Measurements from ENCODE around the gene P4HA2.

Gene P4HA2

GRCh38 chr5:132262882-132263547 lies 35.4 kb upstream of the P4HA2 start:
- TF ChIP-seq, protein P1, sequence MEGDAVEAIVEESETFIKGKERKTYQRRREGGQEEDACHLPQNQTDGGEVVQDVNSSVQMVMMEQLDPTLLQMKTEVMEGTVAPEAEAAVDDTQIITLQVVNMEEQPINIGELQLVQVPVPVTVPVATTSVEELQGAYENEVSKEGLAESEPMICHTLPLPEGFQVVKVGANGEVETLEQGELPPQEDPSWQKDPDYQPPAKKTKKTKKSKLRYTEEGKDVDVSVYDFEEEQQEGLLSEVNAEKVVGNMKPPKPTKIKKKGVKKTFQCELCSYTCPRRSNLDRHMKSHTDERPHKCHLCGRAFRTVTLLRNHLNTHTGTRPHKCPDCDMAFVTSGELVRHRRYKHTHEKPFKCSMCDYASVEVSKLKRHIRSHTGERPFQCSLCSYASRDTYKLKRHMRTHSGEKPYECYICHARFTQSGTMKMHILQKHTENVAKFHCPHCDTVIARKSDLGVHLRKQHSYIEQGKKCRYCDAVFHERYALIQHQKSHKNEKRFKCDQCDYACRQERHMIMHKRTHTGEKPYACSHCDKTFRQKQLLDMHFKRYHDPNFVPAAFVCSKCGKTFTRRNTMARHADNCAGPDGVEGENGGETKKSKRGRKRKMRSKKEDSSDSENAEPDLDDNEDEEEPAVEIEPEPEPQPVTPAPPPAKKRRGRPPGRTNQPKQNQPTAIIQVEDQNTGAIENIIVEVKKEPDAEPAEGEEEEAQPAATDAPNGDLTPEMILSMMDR (conservative IDR thresholded peaks at IDR 0.05), result no peak
- no peak overlapping the region for H3K27ac ChIP-seq

DNA sequence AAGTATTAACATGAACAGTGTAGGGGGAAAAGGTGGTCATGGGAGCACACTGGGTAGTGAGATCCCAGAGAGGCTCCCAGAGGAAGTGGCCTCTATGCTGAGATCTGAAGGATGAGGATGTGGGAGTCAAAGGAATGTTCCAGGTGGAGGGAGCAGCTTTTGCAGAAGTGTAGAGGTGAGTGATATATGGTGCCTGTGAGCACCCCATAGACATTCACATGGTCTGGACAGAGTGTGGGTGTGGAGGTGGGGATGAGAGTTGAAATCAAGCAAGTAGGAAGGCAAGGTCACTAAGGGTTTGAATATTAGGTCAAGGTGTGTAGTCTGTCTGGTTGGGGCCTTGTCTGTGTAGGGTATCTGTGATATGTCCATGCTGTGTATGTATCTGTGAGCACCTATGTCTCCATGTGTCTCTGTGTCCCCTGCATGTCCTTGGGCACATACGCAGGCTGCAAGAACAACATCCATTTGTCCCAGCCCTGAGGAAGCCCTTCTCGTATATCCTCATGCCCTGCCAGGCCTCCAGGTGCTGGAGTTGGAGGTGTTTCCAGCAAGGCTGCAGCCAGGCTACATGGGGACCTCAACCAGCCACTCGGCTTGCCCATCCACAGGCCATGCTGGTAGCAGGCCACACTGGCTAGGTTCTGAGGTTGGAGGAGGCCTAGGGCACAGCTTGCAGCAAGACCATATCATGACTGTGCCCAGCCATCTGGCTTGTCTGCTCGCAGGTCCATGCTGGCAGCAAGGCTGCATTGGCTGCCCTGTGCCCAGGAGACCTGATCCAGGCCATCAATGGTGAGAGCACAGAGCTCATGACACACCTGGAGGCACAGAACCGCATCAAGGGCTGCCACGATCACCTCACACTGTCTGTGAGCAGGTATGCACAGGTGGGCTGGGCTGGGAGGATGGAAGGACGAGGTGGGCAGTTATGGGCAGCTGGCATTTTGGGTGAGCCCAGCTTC lies 34.5 kb upstream of the P4HA2 start:
- TF ChIP-seq, protein P1 (conservative IDR thresholded peaks at IDR 0.05), result no peak
- no peak overlapping the region for H3K27ac ChIP-seq

DNA sequence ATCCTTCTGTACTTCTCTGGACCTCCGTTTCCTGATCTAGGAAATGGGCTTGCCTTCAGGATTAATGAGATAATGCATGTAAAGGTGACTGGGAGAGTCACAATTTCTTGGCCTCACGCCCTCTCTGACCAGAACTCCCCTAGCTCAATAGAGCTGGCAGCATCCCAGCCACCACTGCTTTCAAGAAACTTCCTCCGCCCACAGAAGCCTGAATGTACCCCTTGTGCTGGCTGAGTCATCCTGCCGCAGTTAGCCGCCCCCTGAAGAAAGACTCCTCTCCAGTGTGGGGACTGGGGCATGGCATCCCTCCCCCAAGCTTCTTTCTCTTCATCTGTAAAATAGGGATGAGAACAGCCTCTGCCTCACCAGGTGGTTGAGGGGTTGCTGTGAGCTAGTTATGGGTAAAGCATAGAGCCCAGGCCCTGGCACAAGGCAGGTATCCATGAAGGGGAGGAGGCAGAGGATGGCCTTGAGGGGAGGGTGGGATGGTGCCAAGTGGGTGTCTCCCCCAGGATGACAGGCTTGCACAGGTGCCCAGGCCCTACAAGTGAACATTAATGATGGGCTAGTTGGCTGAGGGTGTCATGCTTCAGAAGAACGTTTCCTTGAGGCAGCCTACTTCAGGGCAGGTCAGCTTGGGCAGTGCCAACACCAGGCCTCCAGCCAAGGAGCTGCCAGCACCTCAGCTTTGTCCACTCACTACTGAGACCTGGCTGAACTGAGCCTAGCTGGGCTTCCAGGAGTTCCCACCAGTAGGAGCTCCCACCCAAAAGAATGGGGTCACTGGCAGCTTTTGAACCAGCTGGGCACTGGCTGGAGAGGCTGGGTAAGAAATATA lies 33.3 kb upstream of the P4HA2 start:
- H3K27ac ChIP-seq, result no peak overlapping the region
- TF ChIP-seq, protein P1 (conservative IDR thresholded peaks at IDR 0.05), result no peak

- TF ChIP-seq, protein P1 (conservative IDR thresholded peaks at IDR 0.05), result no peak
- H3K27ac ChIP-seq, result no peak overlapping the region
Observed at GRCh38 chr5:132260051-132260450, 32.4 kb upstream of the P4HA2 start.

DNA sequence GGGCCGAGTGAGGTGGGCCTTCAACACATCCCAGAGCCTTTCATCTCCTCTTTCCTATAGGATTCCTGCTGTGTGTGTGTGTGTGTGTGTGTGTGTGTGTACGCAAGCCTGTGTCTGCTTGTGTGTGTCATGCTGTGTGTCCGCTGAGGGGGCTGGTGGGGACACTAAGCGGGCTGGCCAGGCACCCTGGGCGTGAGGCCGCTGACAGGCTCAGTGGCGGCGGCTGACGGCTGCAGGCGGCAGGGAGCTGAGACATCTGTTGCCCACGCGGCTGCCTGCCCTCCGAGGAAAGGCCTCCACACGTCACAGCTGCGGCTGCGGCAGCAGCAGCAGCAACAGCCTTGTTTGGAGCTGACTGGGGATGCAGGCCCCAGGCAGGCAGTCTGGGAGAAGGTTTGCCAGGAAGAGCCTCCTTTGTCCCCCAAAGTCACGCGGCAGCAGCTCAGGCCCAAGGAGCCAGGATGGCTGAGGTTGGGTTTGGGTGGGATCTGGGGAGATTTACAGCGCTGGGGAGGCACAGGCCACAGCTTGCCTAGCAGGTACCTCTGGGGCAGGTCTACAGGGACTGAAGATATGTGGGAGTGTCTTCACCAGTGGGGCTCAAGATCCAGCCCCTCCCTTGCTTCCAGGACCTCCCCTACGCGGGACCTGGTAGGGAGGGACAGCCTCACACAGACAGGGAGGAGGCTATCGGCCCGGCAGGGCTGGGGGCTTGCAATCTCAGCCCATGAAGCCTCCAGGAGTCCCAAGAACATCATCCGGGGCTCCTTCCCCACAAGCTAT lies 31.6 kb upstream of the P4HA2 start:
- H3K27ac ChIP-seq, result no peak overlapping the region
- TF ChIP-seq, protein P1 (conservative IDR thresholded peaks at IDR 0.05), result no peak

- TF ChIP-seq, protein P1 (conservative IDR thresholded peaks at IDR 0.05), result no peak
- H3K27ac ChIP-seq, result no peak overlapping the region
Observed at GRCh38 chr5:132258102-132259068, 30.7 kb upstream of the P4HA2 start.

All from VCaP (cell line).